MM.1S (cell line): ENCODE results near the gene FHIT.

Source experiments
- EZH2 ChIP-seq: fragments of 300-600 bp; sonication (generic); optimal IDR thresholded peaks from 2 replicates; pipeline ENCODE3; 2017; ENCODE audit warnings: low read depth, mild to moderate bottlenecking, antibody characterized with exemption, low read length, mixed read lengths
- TF ChIP-seq, protein P1 (sequence below): fragments of 300-600 bp; sonication (generic); IDR thresholded peaks from 2 replicates; pipeline ENCODE4 v1.5.1; 2016; ENCODE audit warnings: antibody characterized with exemption, low read length, mixed read lengths

DNA sequence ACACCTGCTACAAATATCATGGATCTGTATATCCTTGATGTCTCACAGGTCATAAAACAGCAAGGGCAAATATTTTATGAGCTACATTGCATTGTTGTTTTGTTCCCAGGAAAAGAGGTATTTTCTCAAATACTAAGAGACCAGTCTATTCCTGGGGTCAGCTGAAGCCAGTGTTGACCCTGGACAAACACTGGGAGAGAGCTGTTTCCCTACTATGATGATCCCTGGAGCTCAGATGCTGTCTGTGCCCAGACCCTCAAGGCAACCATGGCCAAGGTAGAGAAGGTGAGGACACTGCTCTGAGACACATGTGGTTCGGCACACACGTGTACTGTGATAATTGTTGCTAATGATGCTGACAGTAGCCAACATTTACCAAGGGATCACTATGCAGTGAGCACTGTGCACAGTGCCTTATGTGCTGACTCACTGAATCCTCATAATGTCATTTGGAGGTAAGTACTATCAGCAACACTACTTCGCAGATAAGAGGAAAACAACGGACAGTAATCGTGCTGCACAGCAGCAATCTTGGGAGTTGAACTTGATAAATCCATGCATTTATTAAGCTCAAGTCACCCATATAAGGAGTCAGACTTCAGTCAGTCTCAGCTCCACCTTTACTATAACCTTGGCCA, 943.6 kb downstream of the FHIT start:
- TF ChIP-seq, protein P1, sequence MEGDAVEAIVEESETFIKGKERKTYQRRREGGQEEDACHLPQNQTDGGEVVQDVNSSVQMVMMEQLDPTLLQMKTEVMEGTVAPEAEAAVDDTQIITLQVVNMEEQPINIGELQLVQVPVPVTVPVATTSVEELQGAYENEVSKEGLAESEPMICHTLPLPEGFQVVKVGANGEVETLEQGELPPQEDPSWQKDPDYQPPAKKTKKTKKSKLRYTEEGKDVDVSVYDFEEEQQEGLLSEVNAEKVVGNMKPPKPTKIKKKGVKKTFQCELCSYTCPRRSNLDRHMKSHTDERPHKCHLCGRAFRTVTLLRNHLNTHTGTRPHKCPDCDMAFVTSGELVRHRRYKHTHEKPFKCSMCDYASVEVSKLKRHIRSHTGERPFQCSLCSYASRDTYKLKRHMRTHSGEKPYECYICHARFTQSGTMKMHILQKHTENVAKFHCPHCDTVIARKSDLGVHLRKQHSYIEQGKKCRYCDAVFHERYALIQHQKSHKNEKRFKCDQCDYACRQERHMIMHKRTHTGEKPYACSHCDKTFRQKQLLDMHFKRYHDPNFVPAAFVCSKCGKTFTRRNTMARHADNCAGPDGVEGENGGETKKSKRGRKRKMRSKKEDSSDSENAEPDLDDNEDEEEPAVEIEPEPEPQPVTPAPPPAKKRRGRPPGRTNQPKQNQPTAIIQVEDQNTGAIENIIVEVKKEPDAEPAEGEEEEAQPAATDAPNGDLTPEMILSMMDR: no peak
- no peak for TF ChIP-seq EZH2
